HCT116 (cell line): ENCODE data around the gene FNDC3B. TPM values are rescaled to one million over a fixed set of nuclear protein-coding genes. Genes with fewer than 3 reads are reported as not detected.
A peak's percentile ranks its signal among the peaks of the same experiment; 100 is the strongest.

ENCODE experiments used
- ATAC-seq: fragments of 200-7000 bp; cut with Tn5 transposase; 2 replicates; pipeline ENCODE4 v1.9.1; 2020; ENCODE audit warnings: mild to moderate bottlenecking, moderate library complexity
- BruUV-seq: library from RNA; stranded (reverse); fragments of 400-500 nt; replicated peaks from 2 replicates; lab custom pipeline; 2021; lab: Mats Ljungman, UMichigan
- CTCF ChIA-PET: fragments of 300-600 bp; sonication (Branson Sonifier 250); formaldehyde crosslinking; loops from one replicate; lab custom pipeline; 2021; ENCODE audit warnings: antibody characterized with exemption; lab: Charles Lee
- POLR2A ChIA-PET: fragments of 300-600, 350-600 bp; sonication (Branson Sonifier 250); formaldehyde crosslinking; loops from one replicate; lab custom pipeline; 2021; ENCODE audit warnings: antibody characterized with exemption; lab: Charles Lee
- RAD21 ChIA-PET, 2 experiments: fragments of 300-600 bp; sonication (Branson Sonifier 250); formaldehyde crosslinking; loops; one replicate each; lab custom pipeline; 2023; ENCODE audit warnings: low total read pairs in 2 of 2; ENCODE audit not compliant: uncharacterized antibody in 2 of 2, unreplicated experiment in 2 of 2, low non-redundant PET in 1 of 2; lab: Charles Lee
- DNase-seq: peaks from one replicate; pipeline ENCODE4 v3.0.0-alpha.2; 2010; ENCODE audit warnings: low read depth, low spot score
- H2AFZ ChIP-seq: fragments of 200-600 bp; shearing (Covaris generic), sonication (generic); 2 replicates; pipeline ENCODE4 v1.6.1; 2017; ENCODE audit warnings: low read depth, mixed run types, mixed read lengths, antibody characterized with exemption, low read length; ENCODE audit not compliant: poor library complexity, severe bottlenecking
- H3K27ac ChIP-seq: 2 replicates; pipeline ENCODE4 v1.5.1; 2012; ENCODE audit warnings: low read depth, low read length
- H3K27me3 ChIP-seq: fragments of 200-600 bp; sonication (generic); 2 replicates; pipeline ENCODE4 v1.6.1; 2016; ENCODE audit warnings: mixed run types, low read length, mixed read lengths; ENCODE audit not compliant: insufficient read depth
- H3K36me3 ChIP-seq, 2 experiments: fragments of 200-500 bp in 1 of 2; fragments of 200-600 bp in 1 of 2; sonication (Bioruptor generic) in 1 of 2; sonication (generic) in 1 of 2; 2 replicates each; pipeline versions ENCODE4 v1.5.1 to v1.6.1; 2014 to 2016; ENCODE audit warnings: low read length in 2 of 2, inconsistent platforms in 1 of 2, mixed read lengths in 1 of 2, mixed run types in 1 of 2; ENCODE audit not compliant: insufficient read depth in 2 of 2, control insufficient read depth in 1 of 2
- H3K4me1 ChIP-seq, 2 experiments: fragments of 200-600 bp in 1 of 2; sonication (generic) in 1 of 2; 2 replicates each; pipeline versions ENCODE4 v1.5.1 to v1.6.1; 2012 to 2017; ENCODE audit warnings: low read length in 2 of 2, inconsistent platforms in 1 of 2, mild to moderate bottlenecking in 1 of 2, mixed read lengths in 1 of 2, mixed run types in 1 of 2, moderate library complexity in 1 of 2; ENCODE audit not compliant: insufficient read depth in 2 of 2, control insufficient read depth in 1 of 2
- H3K4me2 ChIP-seq: fragments of 200-600 bp; sonication (generic); 2 replicates; pipeline ENCODE4 v1.6.1; 2017; ENCODE audit warnings: mixed run types, low read length, mixed read lengths
- H3K4me3 ChIP-seq, 2 experiments: fragments of 200-600 bp in 1 of 2; sonication (generic) in 1 of 2; replicated peaks in 1 of 2; 2 replicates each; pipeline ENCODE4 v1.5.1; 2011 to 2016; ENCODE audit warnings: low read length in 2 of 2, control low read depth in 1 of 2, low read depth in 1 of 2, mild to moderate bottlenecking in 1 of 2, mixed read lengths in 1 of 2, mixed run types in 1 of 2
- H3K79me2 ChIP-seq: fragments of 200-600 bp; sonication (generic); 2 replicates; pipeline ENCODE4 v1.6.1; 2017; ENCODE audit warnings: mild to moderate bottlenecking, mixed run types, low read length, moderate library complexity, mixed read lengths; ENCODE audit not compliant: insufficient read depth
- H3K9ac ChIP-seq: fragments of 200-600 bp; sonication (generic); 2 replicates; pipeline ENCODE4 v1.6.1; 2016; ENCODE audit warnings: low read length, mixed read lengths
- H3K9me2 ChIP-seq: fragments of 200-600 bp; sonication (generic), shearing (Covaris generic); 2 replicates; pipeline ENCODE4 v1.6.1; 2017; ENCODE audit warnings: mixed run types, mild to moderate bottlenecking, moderate library complexity; ENCODE audit not compliant: insufficient read depth
- H3K9me3 ChIP-seq, 2 experiments: fragments of 200-500 bp in 1 of 2; fragments of 200-600 bp in 1 of 2; sonication (Bioruptor generic) in 1 of 2; sonication (generic) in 1 of 2; 2 replicates each; pipeline ENCODE4 v1.6.1; 2014 to 2017; ENCODE audit warnings: low read length in 2 of 2, mixed read lengths in 2 of 2, inconsistent platforms in 1 of 2, low read depth in 1 of 2, mild to moderate bottlenecking in 1 of 2, mixed run types in 1 of 2, moderate library complexity in 1 of 2; ENCODE audit not compliant: control insufficient read depth in 1 of 2, insufficient read depth in 1 of 2
- H4K20me1 ChIP-seq: fragments of 200-600 bp; sonication (generic), shearing (Covaris generic); 2 replicates; pipeline ENCODE4 v1.6.1; 2017; ENCODE audit warnings: mixed run types, mild to moderate bottlenecking, moderate library complexity; ENCODE audit not compliant: insufficient read depth
- CBX3 ChIP-seq: IDR thresholded peaks from 2 replicates; pipeline ENCODE4 v1.6.1; 2012; ENCODE audit warnings: low read depth
- CEBPB ChIP-seq: IDR thresholded peaks from 2 replicates; pipeline ENCODE4 v1.6.1; 2012; ENCODE audit warnings: low read depth
- EGR1 ChIP-seq: IDR thresholded peaks from 2 replicates; pipeline ENCODE4 v1.6.1; 2012; ENCODE audit warnings: low read depth
- ELF1 ChIP-seq: IDR thresholded peaks from 2 replicates; pipeline ENCODE4 v1.6.1; 2012; ENCODE audit warnings: low read depth, borderline replicate concordance
- EZH2 ChIP-seq: fragments of 200-600 bp; sonication (generic); IDR thresholded peaks from 2 replicates; pipeline ENCODE4 v1.6.1; 2017; ENCODE audit warnings: antibody characterized with exemption, mixed run types
- EZH2phosphoT487 ChIP-seq: fragments of 200-600 bp; IDR thresholded peaks from 2 replicates; pipeline ENCODE4 v1.6.1; 2018; ENCODE audit warnings: antibody characterized with exemption, borderline replicate concordance
- FOSL1 ChIP-seq: IDR thresholded peaks from 2 replicates; pipeline ENCODE4 v1.6.1; 2012; ENCODE audit warnings: low read depth
- POLR2A ChIP-seq: IDR thresholded peaks from 2 replicates; pipeline ENCODE4 v1.7.0; 2011; ENCODE audit warnings: borderline replicate concordance; ENCODE audit not compliant: insufficient read depth, insufficient read length; ENCODE audit errors: extremely low read depth
- POLR2AphosphoS5 ChIP-seq: IDR thresholded peaks from 2 replicates; pipeline ENCODE4 v1.6.1; 2011; ENCODE audit warnings: mild to moderate bottlenecking, low read depth, low read length, moderate library complexity
- RAD21 ChIP-seq: IDR thresholded peaks from 2 replicates; pipeline ENCODE4 v1.6.1; 2012; ENCODE audit warnings: low read depth, mild to moderate bottlenecking
- REST ChIP-seq: IDR thresholded peaks from 2 replicates; pipeline ENCODE4 v1.6.1; 2012; ENCODE audit warnings: low read depth
- SIN3A ChIP-seq: IDR thresholded peaks from 2 replicates; pipeline ENCODE4 v1.6.1; 2012; ENCODE audit warnings: low read depth
- SP1 ChIP-seq: IDR thresholded peaks from 2 replicates; pipeline ENCODE4 v1.6.1; 2012; ENCODE audit warnings: low read depth
- SRF ChIP-seq: IDR thresholded peaks from 2 replicates; pipeline ENCODE4 v1.6.1; 2012; ENCODE audit warnings: low read depth
- ZFX ChIP-seq: fragments of 450-650 bp; IDR thresholded peaks from 2 replicates; pipeline ENCODE4 v1.6.1; 2017
- ZNF274 ChIP-seq: fragments of 200-500 bp; sonication (Bioruptor generic); IDR thresholded peaks from 2 replicates; pipeline ENCODE4 v1.6.1; 2014; ENCODE audit warnings: mild to moderate bottlenecking, low read depth, low read length, inconsistent platforms
- intact Hi-C: fragments of 100-400 bp; cut with micrococcal nuclease; formaldehyde crosslinking; loops from 2 replicates; pipeline ENCODE4 v1.10.0; 2022
- total RNA-seq: library from RNA; stranded (reverse); gene quantifications from one replicate; pipeline ENCODE4 v1.2.1, GENCODE V29; 2021; ENCODE audit not compliant: unreplicated experiment
- TF ChIP-seq, protein P1 (sequence below): IDR thresholded peaks from 2 replicates; pipeline ENCODE4 v1.6.1; 2012
- TF ChIP-seq, protein P2 (sequence below), 3 experiments: fragments of 200-600 bp in 1 of 3; sonication (generic) in 1 of 3; IDR thresholded peaks in 2 of 3; conservative IDR thresholded peaks in 1 of 3; 2 replicates each; pipeline ENCODE4 v1.5.1; 2012 to 2017; ENCODE audit warnings: low read depth in 2 of 3, low read length in 2 of 3, antibody characterized with exemption in 1 of 3, borderline replicate concordance in 1 of 3, control low read depth in 1 of 3, mild to moderate bottlenecking in 1 of 3, mixed read lengths in 1 of 3, mixed run types in 1 of 3, moderate library complexity in 1 of 3; ENCODE audit not compliant: insufficient read depth in 1 of 3
- TF ChIP-seq, protein P3 (sequence below): IDR thresholded peaks from 2 replicates; pipeline ENCODE4 v1.6.1; 2011; ENCODE audit warnings: mild to moderate bottlenecking, low read length, moderate library complexity; ENCODE audit not compliant: insufficient replicate concordance; ENCODE audit errors: extremely low read depth

The FNDC3B gene
- total RNA-seq, 1 experiment from 2014 or later: 45.7 TPM

DNA sequence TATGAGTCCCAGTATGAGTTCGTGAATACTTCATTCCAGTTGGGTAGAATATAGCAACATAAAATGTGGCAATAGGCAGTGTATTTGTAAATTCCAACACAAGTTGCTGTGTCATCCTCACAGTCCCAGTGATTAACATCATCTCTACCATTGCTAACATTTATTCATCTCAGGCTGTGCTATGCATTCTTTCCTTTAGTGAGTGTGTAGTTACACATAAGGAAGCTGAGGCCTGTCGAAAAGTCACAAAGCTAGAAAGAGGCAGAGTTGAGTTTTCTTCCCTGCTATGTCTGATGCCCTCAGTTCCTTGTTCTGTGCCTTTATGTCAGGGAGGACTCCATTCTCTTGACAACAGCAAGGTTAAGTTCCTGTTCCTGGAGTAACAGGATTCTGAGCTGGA lies 96.4 kb downstream of the FNDC3B start:
- ChIA-PET POLR2A (interaction anchor here (1.0 kb wide), 1 partner anchor 8 kb away, joined by 3 read pairs; no protein-coding TSS in a partner anchor), CTCF (no interaction called here), RAD21 (no interaction called here)
- intact Hi-C loops: no loop called here
- DNase-seq (no peak), ATAC-seq (no peak)
- TSS peak; percentile 7 for BruUV-seq
- Histone ChIP-seq H4K20me1 (0 out of 2 replicates have a peak, but pooled peaks cover 5% of the 10 kb centered on the region), H3K9ac (no peak overlapping the region), H3K4me1 (peaks cover 53 to 54% of the 10 kb centered on the region in 2 experiments), H3K27ac (no peak overlapping the region), H3K4me2 (no peak overlapping the region), H3K9me2 (no peaks in the 10 kb centered on the region), H3K9me3 (no peaks in the 10 kb centered on the region), H3K36me3 (no peaks in the 10 kb centered on the region), H3K27me3 (no peaks in the 10 kb centered on the region), H2AFZ (no peak overlapping the region), H3K79me2 (peaks cover 6% of the 10 kb centered on the region), H3K4me3 (no peak overlapping the region)
- TF ChIP-seq SP1 (no peak), CBX3 (no peak), ZFX (no peak), EZH2 (no peak), EZH2phosphoT487 (no peak), ELF1 (no peak), ZNF274 (no peak), REST (no peak), EGR1 (no peak), POLR2A (no peak), SIN3A (no peak), POLR2AphosphoS5 (no peak), FOSL1 (no peak), RAD21 (no peak), CEBPB (no peak), SRF (no peak)
- TF ChIP-seq, protein P1, sequence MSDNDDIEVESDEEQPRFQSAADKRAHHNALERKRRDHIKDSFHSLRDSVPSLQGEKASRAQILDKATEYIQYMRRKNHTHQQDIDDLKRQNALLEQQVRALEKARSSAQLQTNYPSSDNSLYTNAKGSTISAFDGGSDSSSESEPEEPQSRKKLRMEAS: no peak
- TF ChIP-seq, protein P2, sequence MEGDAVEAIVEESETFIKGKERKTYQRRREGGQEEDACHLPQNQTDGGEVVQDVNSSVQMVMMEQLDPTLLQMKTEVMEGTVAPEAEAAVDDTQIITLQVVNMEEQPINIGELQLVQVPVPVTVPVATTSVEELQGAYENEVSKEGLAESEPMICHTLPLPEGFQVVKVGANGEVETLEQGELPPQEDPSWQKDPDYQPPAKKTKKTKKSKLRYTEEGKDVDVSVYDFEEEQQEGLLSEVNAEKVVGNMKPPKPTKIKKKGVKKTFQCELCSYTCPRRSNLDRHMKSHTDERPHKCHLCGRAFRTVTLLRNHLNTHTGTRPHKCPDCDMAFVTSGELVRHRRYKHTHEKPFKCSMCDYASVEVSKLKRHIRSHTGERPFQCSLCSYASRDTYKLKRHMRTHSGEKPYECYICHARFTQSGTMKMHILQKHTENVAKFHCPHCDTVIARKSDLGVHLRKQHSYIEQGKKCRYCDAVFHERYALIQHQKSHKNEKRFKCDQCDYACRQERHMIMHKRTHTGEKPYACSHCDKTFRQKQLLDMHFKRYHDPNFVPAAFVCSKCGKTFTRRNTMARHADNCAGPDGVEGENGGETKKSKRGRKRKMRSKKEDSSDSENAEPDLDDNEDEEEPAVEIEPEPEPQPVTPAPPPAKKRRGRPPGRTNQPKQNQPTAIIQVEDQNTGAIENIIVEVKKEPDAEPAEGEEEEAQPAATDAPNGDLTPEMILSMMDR (IDR thresholded peaks at IDR 0.05 in 2 of 3, conservative IDR thresholded peaks at IDR 0.05 in 1 of 3; ENCODE audit: borderline replicate concordance in 1 of 3, insufficient read depth in 1 of 3, low read depth in 2 of 3, low read length in 2 of 3): no peak
- TF ChIP-seq, protein P3, sequence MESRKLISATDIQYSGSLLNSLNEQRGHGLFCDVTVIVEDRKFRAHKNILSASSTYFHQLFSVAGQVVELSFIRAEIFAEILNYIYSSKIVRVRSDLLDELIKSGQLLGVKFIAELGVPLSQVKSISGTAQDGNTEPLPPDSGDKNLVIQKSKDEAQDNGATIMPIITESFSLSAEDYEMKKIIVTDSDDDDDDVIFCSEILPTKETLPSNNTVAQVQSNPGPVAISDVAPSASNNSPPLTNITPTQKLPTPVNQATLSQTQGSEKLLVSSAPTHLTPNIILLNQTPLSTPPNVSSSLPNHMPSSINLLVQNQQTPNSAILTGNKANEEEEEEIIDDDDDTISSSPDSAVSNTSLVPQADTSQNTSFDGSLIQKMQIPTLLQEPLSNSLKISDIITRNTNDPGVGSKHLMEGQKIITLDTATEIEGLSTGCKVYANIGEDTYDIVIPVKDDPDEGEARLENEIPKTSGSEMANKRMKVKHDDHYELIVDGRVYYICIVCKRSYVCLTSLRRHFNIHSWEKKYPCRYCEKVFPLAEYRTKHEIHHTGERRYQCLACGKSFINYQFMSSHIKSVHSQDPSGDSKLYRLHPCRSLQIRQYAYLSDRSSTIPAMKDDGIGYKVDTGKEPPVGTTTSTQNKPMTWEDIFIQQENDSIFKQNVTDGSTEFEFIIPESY: no peak
